KMS-11 (cell line): ENCODE measurements around the gene REPS1.

Experiments used
- H2AFZ ChIP-seq: fragments of 200-600 bp; sonication (generic); 2 replicates; pipeline ENCODE4 v1.6.1; 2016; ENCODE audit warnings: antibody characterized with exemption, mixed run types, low read depth
- H3K27ac ChIP-seq: fragments of 200-600 bp; sonication (generic); 2 replicates; pipeline ENCODE4 v1.6.1; 2016; ENCODE audit warnings: mild to moderate bottlenecking, mixed run types
- H3K27me3 ChIP-seq: fragments of 200-600 bp; sonication (generic); 2 replicates; pipeline ENCODE4 v1.6.1; 2017; ENCODE audit warnings: mild to moderate bottlenecking, low read depth, mixed run types, moderate library complexity; ENCODE audit not compliant: insufficient read depth
- H3K36me3 ChIP-seq: fragments of 200-600 bp; sonication (generic); 2 replicates; pipeline ENCODE4 v1.6.1; 2017; ENCODE audit warnings: mild to moderate bottlenecking, mixed run types; ENCODE audit not compliant: insufficient read depth
- H3K4me1 ChIP-seq: fragments of 200-600 bp; sonication (generic); 2 replicates; pipeline ENCODE4 v1.6.1; 2016; ENCODE audit warnings: mild to moderate bottlenecking, low read depth, mixed run types; ENCODE audit not compliant: poor library complexity, severe bottlenecking
- H3K4me2 ChIP-seq: fragments of 200-600 bp; sonication (generic); 2 replicates; pipeline ENCODE4 v1.7.0; 2016; ENCODE audit warnings: mild to moderate bottlenecking, mixed run types
- H3K4me3 ChIP-seq: fragments of 200-600 bp; sonication (generic); IDR thresholded peaks from 2 replicates; pipeline ENCODE4 v1.6.1; 2017; ENCODE audit warnings: low read depth, low read length, mixed read lengths; ENCODE audit not compliant: insufficient read depth
- H3K79me2 ChIP-seq: fragments of 200-600 bp; sonication (generic); 2 replicates; pipeline ENCODE4 v1.6.1; 2016; ENCODE audit warnings: low read depth, mixed run types; ENCODE audit not compliant: insufficient read depth
- H3K9ac ChIP-seq: fragments of 200-600 bp; sonication (generic); 2 replicates; pipeline ENCODE4 v1.6.1; 2016; ENCODE audit warnings: mild to moderate bottlenecking, mixed run types
- H4K20me1 ChIP-seq: fragments of 200-600 bp; sonication (generic); 2 replicates; pipeline ENCODE4 v1.6.1; 2016; ENCODE audit warnings: mild to moderate bottlenecking, mixed run types; ENCODE audit not compliant: insufficient read depth
- CTCF ChIP-seq: fragments of 200-600 bp; sonication (generic); conservative IDR thresholded peaks from 2 replicates; pipeline ENCODE4 v1.6.1; 2017; ENCODE audit warnings: low read depth, mild to moderate bottlenecking, antibody characterized with exemption, low read length, moderate library complexity, mixed read lengths

The REPS1 gene

GRCh38 chr6:138923561-138923960, 64.5 kb downstream of the REPS1 start:
- Histone ChIP-seq H3K4me2 (no peak overlapping the region), H4K20me1 (no peaks in the 10 kb centered on the region), H3K27ac (no peak overlapping the region), H3K36me3 (no peaks in the 10 kb centered on the region), H3K79me2 (no peaks in the 10 kb centered on the region), H3K4me3 (no peak overlapping the region), H3K4me1 (no peaks in the 10 kb centered on the region), H3K27me3 (no peaks in the 10 kb centered on the region), H3K9ac (no peak overlapping the region), H2AFZ (no peak overlapping the region)
- TF ChIP-seq CTCF = no peak

GRCh38 chr6:138920906-138921305, 67.1 kb downstream of the REPS1 start:
- Histone ChIP-seq H3K27ac (no peak overlapping the region), H4K20me1 (no peaks in the 10 kb centered on the region), H3K27me3 (no peaks in the 10 kb centered on the region), H3K9ac (no peak overlapping the region), H3K79me2 (no peaks in the 10 kb centered on the region), H3K4me1 (no peaks in the 10 kb centered on the region), H2AFZ (no peak overlapping the region), H3K4me2 (no peak overlapping the region), H3K4me3 (no peak overlapping the region), H3K36me3 (no peaks in the 10 kb centered on the region)
- no peak for TF ChIP-seq CTCF

- no peaks in the 10 kb centered on the region for H3K36me3 ChIP-seq
- H3K4me1 ChIP-seq = no peaks in the 10 kb centered on the region
- TF ChIP-seq CTCF = no peak
- no peaks in the 10 kb centered on the region for H3K27me3 ChIP-seq
- no peaks in the 10 kb centered on the region for H3K79me2 ChIP-seq
- no peak overlapping the region for H2AFZ ChIP-seq
- H3K27ac ChIP-seq = no peak overlapping the region
- H4K20me1 ChIP-seq = no peaks in the 10 kb centered on the region
- H3K9ac ChIP-seq = no peak overlapping the region
- no peak overlapping the region for H3K4me2 ChIP-seq
- no peak overlapping the region for H3K4me3 ChIP-seq
Observed at GRCh38 chr6:138914701-138915100, 73.4 kb downstream of the REPS1 start.

- Histone ChIP-seq H3K27ac (no peak overlapping the region), H3K4me1 (no peaks in the 10 kb centered on the region), H3K27me3 (no peaks in the 10 kb centered on the region), H2AFZ (no peak overlapping the region), H3K79me2 (no peaks in the 10 kb centered on the region), H4K20me1 (no peaks in the 10 kb centered on the region), H3K9ac (no peak overlapping the region), H3K36me3 (0 out of 2 replicates have a peak, but pooled peaks cover 4% of the 10 kb centered on the region), H3K4me3 (no peak overlapping the region), H3K4me2 (no peak overlapping the region)
- TF ChIP-seq CTCF = no peak
Observed at GRCh38 chr6:138912308-138912707, 75.7 kb downstream of the REPS1 start.

- Histone ChIP-seq H3K27me3 (no peaks in the 10 kb centered on the region), H3K4me1 (no peaks in the 10 kb centered on the region), H3K27ac (no peak overlapping the region), H3K4me3 (no peak overlapping the region), H3K4me2 (no peak overlapping the region), H3K79me2 (no peaks in the 10 kb centered on the region), H3K9ac (no peak overlapping the region), H2AFZ (no peak overlapping the region), H3K36me3 (0 out of 2 replicates have a peak, but pooled peaks cover 4% of the 10 kb centered on the region), H4K20me1 (no peaks in the 10 kb centered on the region)
- no peak for TF ChIP-seq CTCF
Observed at GRCh38 chr6:138909975-138910374, 78.1 kb downstream of the REPS1 start.
